SK-N-SH (cell line): ENCODE measurements around the gene CAPN5. TPM values are rescaled to one million over a fixed set of nuclear protein-coding genes. Genes with fewer than 3 reads are reported as not detected.

ENCODE experiments used
- CTCF ChIA-PET: fragments of 300-600, 350-600 bp; formaldehyde crosslinking; extraction: SDS; loops from one replicate; lab custom pipeline; 2021; lab: Yijun Ruan, JAX
- POLR2A ChIA-PET: fragments of 350-600 bp; sonication (Branson Sonifier 250); formaldehyde crosslinking; extraction: SDS; loops from one replicate; lab custom pipeline; 2020; ENCODE audit warnings: antibody characterized with exemption, inconsistent platforms; lab: Yijun Ruan, JAX
- DNase-seq: peaks from one replicate; pipeline ENCODE4 v3.0.0; 2012
- H2AFZ ChIP-seq: fragments of 200-600 bp; sonication (generic); 2 replicates; pipeline ENCODE4 v1.8.1; 2016; ENCODE audit warnings: antibody characterized with exemption, mild to moderate bottlenecking, low read depth
- H3F3A ChIP-seq: fragments of 200-600 bp; sonication (generic); replicated peaks from 2 replicates; pipeline ENCODE3; 2016; ENCODE audit warnings: antibody characterized with exemption, mild to moderate bottlenecking; ENCODE audit not compliant: insufficient read depth
- H3K27ac ChIP-seq, 2 experiments: fragments of 200-500 bp in 1 of 2; fragments of 200-600 bp in 1 of 2; sonication (Bioruptor generic) in 1 of 2; sonication (generic), shearing (Covaris generic) in 1 of 2; 2 replicates each; pipeline versions ENCODE4 v1.5.1 to v1.6.1; 2014 to 2016; ENCODE audit warnings: low read depth in 2 of 2, inconsistent platforms in 1 of 2, low read length in 1 of 2, mild to moderate bottlenecking in 1 of 2, mixed read lengths in 1 of 2
- H3K27me3 ChIP-seq: fragments of 200-600 bp; sonication (generic), shearing (Covaris generic); 2 replicates; pipeline ENCODE4 v1.6.1; 2016; ENCODE audit warnings: mixed run types; ENCODE audit not compliant: insufficient read depth
- H3K36me3 ChIP-seq, 2 experiments: fragments of 200-500 bp in 1 of 2; fragments of 200-600 bp in 1 of 2; sonication (Bioruptor generic) in 1 of 2; sonication (generic) in 1 of 2; replicated peaks in 1 of 2; 2 replicates each; pipeline versions ENCODE3 to v1.5.1; 2014 to 2016; ENCODE audit warnings: low read length in 1 of 2, mild to moderate bottlenecking in 1 of 2; ENCODE audit not compliant: insufficient read depth in 2 of 2, control insufficient read depth in 1 of 2
- H3K4me1 ChIP-seq, 2 experiments: fragments of 200-500 bp in 1 of 2; fragments of 200-600 bp in 1 of 2; sonication (Bioruptor generic) in 1 of 2; sonication (generic), shearing (Covaris generic) in 1 of 2; 2 replicates each; pipeline versions ENCODE4 v1.5.1 to v1.6.1; 2014 to 2016; ENCODE audit warnings: low read depth in 1 of 2, low read length in 1 of 2, mixed run types in 1 of 2; ENCODE audit not compliant: insufficient read depth in 2 of 2, control insufficient read depth in 1 of 2
- H3K4me2 ChIP-seq: fragments of 200-600 bp; sonication (generic), shearing (Covaris generic); 2 replicates; pipeline ENCODE4 v1.6.1; 2017; ENCODE audit warnings: mixed run types
- H3K4me3 ChIP-seq, 2 experiments: fragments of 200-500 bp in 1 of 2; fragments of 200-600 bp in 1 of 2; sonication (Bioruptor generic) in 1 of 2; sonication (generic), shearing (Covaris generic) in 1 of 2; 2 replicates each; pipeline versions ENCODE4 v1.5.1 to v1.8.1; 2014 to 2016; ENCODE audit warnings: low read depth in 2 of 2, inconsistent platforms in 1 of 2, low read length in 1 of 2, mild to moderate bottlenecking in 1 of 2, mixed read lengths in 1 of 2, moderate library complexity in 1 of 2
- H3K79me2 ChIP-seq: fragments of 200-600 bp; sonication (generic); 2 replicates; pipeline ENCODE4 v1.8.1; 2017; ENCODE audit warnings: mild to moderate bottlenecking; ENCODE audit not compliant: insufficient read depth
- H3K9ac ChIP-seq: fragments of 200-600 bp; sonication (generic); 2 replicates; pipeline ENCODE4 v1.6.1; 2017; ENCODE audit warnings: mixed run types
- H3K9me2 ChIP-seq: fragments of 200-600 bp; sonication (generic); 2 replicates; pipeline ENCODE4 v1.6.1; 2017; ENCODE audit warnings: mixed run types
- H3K9me3 ChIP-seq: fragments of 200-600 bp; sonication (generic); 2 replicates; pipeline ENCODE4 v1.6.1; 2017; ENCODE audit warnings: mixed run types, mild to moderate bottlenecking, moderate library complexity
- H4K20me1 ChIP-seq: fragments of 200-600 bp; sonication (generic); 2 replicates; pipeline ENCODE4 v1.6.1; 2017; ENCODE audit warnings: mild to moderate bottlenecking, mixed run types; ENCODE audit not compliant: insufficient read depth
- CHD2 ChIP-seq: fragments of 150-350 bp; IDR thresholded peaks from 2 replicates; pipeline ENCODE4 v1.6.1; 2018; ENCODE audit warnings: low read length; ENCODE audit not compliant: partially characterized antibody
- CTCF ChIP-seq: fragments of 200-600 bp; sonication (generic); IDR thresholded peaks from 2 replicates; pipeline ENCODE4 v1.6.1; 2017; ENCODE audit warnings: antibody characterized with exemption, mild to moderate bottlenecking, moderate library complexity
- EZH2phosphoT487 ChIP-seq: fragments of 200-600 bp; sonication (generic); IDR thresholded peaks from 2 replicates; pipeline ENCODE4 v1.6.1; 2017; ENCODE audit warnings: low read depth, mixed run types, mild to moderate bottlenecking, antibody characterized with exemption, moderate library complexity, borderline replicate concordance
- FOSL2 ChIP-seq: IDR thresholded peaks from 2 replicates; pipeline ENCODE4 v1.4.0; 2012; ENCODE audit warnings: low read depth, mild to moderate bottlenecking, moderate library complexity, borderline replicate concordance
- FOXJ3 ChIP-seq: sonication (generic); formaldehyde crosslinking; IDR thresholded peaks from 2 replicates; pipeline ENCODE4 v1.5.1; 2020; ENCODE audit warnings: mild to moderate bottlenecking, missing genetic modification reagents
- FOXM1 ChIP-seq: IDR thresholded peaks from 2 replicates; pipeline ENCODE4 v1.4.0; 2012; ENCODE audit warnings: low read depth, mild to moderate bottlenecking
- GABPA ChIP-seq: IDR thresholded peaks from 2 replicates; pipeline ENCODE4 v1.4.0; 2012; ENCODE audit warnings: low read depth, mild to moderate bottlenecking
- IRF3 ChIP-seq: fragments of 150-350 bp; IDR thresholded peaks from 2 replicates; pipeline ENCODE4 v1.6.1; 2016; ENCODE audit warnings: mild to moderate bottlenecking, low read depth, low read length
- JUND ChIP-seq: IDR thresholded peaks from 2 replicates; pipeline ENCODE4 v1.4.0; 2012
- MAX ChIP-seq: IDR thresholded peaks from 2 replicates; pipeline ENCODE4 v1.4.0; 2012; ENCODE audit warnings: low read depth
- RAD21 ChIP-seq: IDR thresholded peaks from 2 replicates; pipeline ENCODE4 v1.6.1; 2012; ENCODE audit warnings: mild to moderate bottlenecking, low read length
- TCF12 ChIP-seq: IDR thresholded peaks from 2 replicates; pipeline ENCODE4 v1.4.0; 2012
- TEAD4 ChIP-seq: IDR thresholded peaks from 2 replicates; pipeline ENCODE4 v1.4.0; 2012; ENCODE audit warnings: mild to moderate bottlenecking, borderline replicate concordance; ENCODE audit not compliant: insufficient read depth
- USF1 ChIP-seq: IDR thresholded peaks from 2 replicates; pipeline ENCODE4 v1.4.0; 2012; ENCODE audit warnings: low read depth, borderline replicate concordance
- USF2 ChIP-seq: fragments of 150-350 bp; IDR thresholded peaks from 2 replicates; pipeline ENCODE4 v1.6.1; 2017; ENCODE audit warnings: antibody characterized with exemption, low read length, low read depth, borderline replicate concordance
- YY1 ChIP-seq: IDR thresholded peaks from 2 replicates; pipeline ENCODE4 v1.4.0; 2012; ENCODE audit warnings: low read depth, mild to moderate bottlenecking
- ZBTB33 ChIP-seq: IDR thresholded peaks from 2 replicates; pipeline ENCODE4 v1.4.0; 2012; ENCODE audit warnings: low read depth, borderline replicate concordance
- WGBS: methylation state at CpG from one replicate; pipeline ENCODE4 v1.1.6; 2017; ENCODE audit warnings: low lambda C conversion rate; 5-methylcytosine and 5-hydroxymethylcytosine counted together
- polyA plus RNA-seq, 3 experiments: library from polyadenylated mRNA; depleted of rRNA; stranded (reverse); fragments of >200 nt; gene quantifications; 2 replicates each; pipeline ENCODE4 v1.2.3, GENCODE V29; 2012

The CAPN5 gene
- polyA plus RNA-seq, 1 of the 3 experiments (the other 2 are of a cell fraction), result 33.1 TPM

- POLR2A ChIA-PET, result no interaction called here
- TF ChIP-seq CTCF (no peak), JUND (no peak), YY1 (no peak), FOXJ3 (CRISPR knock-in tag) (no peak), GABPA (no peak), MAX (no peak), USF1 (no peak), IRF3 (no peak), TCF12 (no peak), CHD2 (no peak)
- TF ChIP-seq, all 33 proteins: peak for 0
Observed at GRCh38 chr11:77124488-77124887, 57.7 kb downstream of the CAPN5 start.

GRCh38 chr11:77125191-77125590 is 58.4 kb downstream of the CAPN5 start:
- POLR2A ChIA-PET, result no interaction called here
- H3K79me2 ChIP-seq, result no peaks in the 10 kb centered on the region
- H3K9me3 ChIP-seq, result no peaks in the 10 kb centered on the region
- no peak for DNase-seq
- H3K27me3 ChIP-seq, result no peaks in the 10 kb centered on the region
- no peak overlapping the region for H3K27ac ChIP-seq
- no peak overlapping the region for H2AFZ ChIP-seq
- H3K4me1 ChIP-seq, result peaks cover 0 to 27% of the 10 kb centered on the region in 2 experiments; a peak in 1 of 4 replicates
- H3F3A ChIP-seq, result no peaks in the 10 kb centered on the region
- H3K4me2 ChIP-seq, result no peak overlapping the region
- H3K9me2 ChIP-seq, result no peaks in the 10 kb centered on the region
- no peaks in the 10 kb centered on the region for H4K20me1 ChIP-seq
- CTCF ChIA-PET, result interaction anchor here (3.8 to 12.2 kb wide), 2 partner anchors 60 to 424 kb away, joined by 50 to 270 read pairs; no protein-coding TSS in a partner anchor
- 70% methylated on average over 5 of the region's 6 CpGs for WGBS
- no peak overlapping the region for H3K9ac ChIP-seq
- H3K4me3 ChIP-seq, result no peak overlapping the region
- H3K36me3 ChIP-seq, result peaks cover 0 to 19% of the 10 kb centered on the region in 2 experiments
- no peak for TF ChIP-seq CHD2
- TF ChIP-seq TEAD4, result no peak
- no peak for TF ChIP-seq ZBTB33
- no peak for TF ChIP-seq RAD21
- TF ChIP-seq FOSL2, result no peak
- TF ChIP-seq CTCF, result no peak
- TF ChIP-seq FOXM1, result no peak
- TF ChIP-seq EZH2phosphoT487, result no peak
- TF ChIP-seq MAX, result no peak
- TF ChIP-seq USF2, result no peak

More at GRCh38 chr11:77124488-77124887, 57.7 kb downstream of the CAPN5 start:
- no peaks in the 10 kb centered on the region for H3K9me3 ChIP-seq
- WGBS, result 90% methylated on average over 6 of the region's 6 CpGs
- no peak for DNase-seq
- peaks cover 0 to 19% of the 10 kb centered on the region in 2 experiments for H3K36me3 ChIP-seq
- no peaks in the 10 kb centered on the region for H3K79me2 ChIP-seq
- H3K27ac ChIP-seq, result no peak overlapping the region
- H4K20me1 ChIP-seq, result no peaks in the 10 kb centered on the region
- no peaks in the 10 kb centered on the region for H3K27me3 ChIP-seq
- peaks cover 0 to 27% of the 10 kb centered on the region in 2 experiments; a peak in 1 of 4 replicates for H3K4me1 ChIP-seq
- H3K4me3 ChIP-seq, result no peak overlapping the region
- H3F3A ChIP-seq, result no peaks in the 10 kb centered on the region
- H3K4me2 ChIP-seq, result no peak overlapping the region
- H2AFZ ChIP-seq, result no peak overlapping the region
- no peaks in the 10 kb centered on the region for H3K9me2 ChIP-seq
- H3K9ac ChIP-seq, result no peak overlapping the region
- CTCF ChIA-PET, result interaction anchor here (12.2 kb wide), 1 partner anchor 61 kb away, joined by 270 read pairs; no protein-coding TSS in a partner anchor
